Fibroblast of the aortic adventitia (primary cell): ENCODE data around the gene CHMP5. TPM values are rescaled to one million over a fixed set of nuclear protein-coding genes. Genes with fewer than 3 reads are reported as not detected.

Experiments used
- DNase-seq: peaks from one replicate; pipeline ENCODE4 v3.0.0-alpha.2; 2010; ENCODE audit warnings: low read depth
- H3K4me3 ChIP-seq: 2 replicates; pipeline ENCODE4 v1.5.1; 2011; ENCODE audit warnings: low read depth, mild to moderate bottlenecking, control low read depth, low read length, moderate library complexity
- total RNA-seq: library from RNA; depleted of rRNA; stranded (reverse); fragments of >200 nt; gene quantifications from 2 replicates; pipeline ENCODE4 v1.2.3, GENCODE V29; 2012; ENCODE audit warnings: low replicate concordance
- TF ChIP-seq, protein P1 (sequence below): IDR thresholded peaks from 2 replicates; pipeline ENCODE4 v1.5.1; 2011; ENCODE audit warnings: mild to moderate bottlenecking, low read length, control low read depth, inconsistent platforms; ENCODE audit not compliant: insufficient read depth

Gene CHMP5
- total RNA-seq, 1 donor: 87.4 TPM

DNA sequence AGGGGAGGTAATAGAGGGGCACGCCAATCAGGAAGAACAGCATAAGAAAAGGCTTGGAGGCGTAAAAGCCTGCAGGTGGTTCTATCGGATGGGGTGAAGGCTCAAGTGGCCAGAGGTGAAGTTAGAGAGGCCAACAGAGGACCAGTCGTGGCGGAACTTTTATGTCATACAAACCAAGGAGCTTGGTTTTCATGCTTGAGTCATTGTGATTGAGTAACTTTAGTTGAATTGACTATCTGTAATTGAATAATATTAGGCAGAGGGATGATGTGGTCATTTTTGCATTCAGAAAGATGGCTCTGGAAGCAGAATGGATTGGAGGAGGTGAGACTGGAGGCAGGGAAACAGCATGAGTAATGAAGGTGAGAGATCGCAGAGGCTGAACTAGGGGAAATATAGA is 32.0 kb upstream of the CHMP5 start:
- no peak for DNase-seq
- TF ChIP-seq, protein P1, sequence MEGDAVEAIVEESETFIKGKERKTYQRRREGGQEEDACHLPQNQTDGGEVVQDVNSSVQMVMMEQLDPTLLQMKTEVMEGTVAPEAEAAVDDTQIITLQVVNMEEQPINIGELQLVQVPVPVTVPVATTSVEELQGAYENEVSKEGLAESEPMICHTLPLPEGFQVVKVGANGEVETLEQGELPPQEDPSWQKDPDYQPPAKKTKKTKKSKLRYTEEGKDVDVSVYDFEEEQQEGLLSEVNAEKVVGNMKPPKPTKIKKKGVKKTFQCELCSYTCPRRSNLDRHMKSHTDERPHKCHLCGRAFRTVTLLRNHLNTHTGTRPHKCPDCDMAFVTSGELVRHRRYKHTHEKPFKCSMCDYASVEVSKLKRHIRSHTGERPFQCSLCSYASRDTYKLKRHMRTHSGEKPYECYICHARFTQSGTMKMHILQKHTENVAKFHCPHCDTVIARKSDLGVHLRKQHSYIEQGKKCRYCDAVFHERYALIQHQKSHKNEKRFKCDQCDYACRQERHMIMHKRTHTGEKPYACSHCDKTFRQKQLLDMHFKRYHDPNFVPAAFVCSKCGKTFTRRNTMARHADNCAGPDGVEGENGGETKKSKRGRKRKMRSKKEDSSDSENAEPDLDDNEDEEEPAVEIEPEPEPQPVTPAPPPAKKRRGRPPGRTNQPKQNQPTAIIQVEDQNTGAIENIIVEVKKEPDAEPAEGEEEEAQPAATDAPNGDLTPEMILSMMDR: no peak

DNA sequence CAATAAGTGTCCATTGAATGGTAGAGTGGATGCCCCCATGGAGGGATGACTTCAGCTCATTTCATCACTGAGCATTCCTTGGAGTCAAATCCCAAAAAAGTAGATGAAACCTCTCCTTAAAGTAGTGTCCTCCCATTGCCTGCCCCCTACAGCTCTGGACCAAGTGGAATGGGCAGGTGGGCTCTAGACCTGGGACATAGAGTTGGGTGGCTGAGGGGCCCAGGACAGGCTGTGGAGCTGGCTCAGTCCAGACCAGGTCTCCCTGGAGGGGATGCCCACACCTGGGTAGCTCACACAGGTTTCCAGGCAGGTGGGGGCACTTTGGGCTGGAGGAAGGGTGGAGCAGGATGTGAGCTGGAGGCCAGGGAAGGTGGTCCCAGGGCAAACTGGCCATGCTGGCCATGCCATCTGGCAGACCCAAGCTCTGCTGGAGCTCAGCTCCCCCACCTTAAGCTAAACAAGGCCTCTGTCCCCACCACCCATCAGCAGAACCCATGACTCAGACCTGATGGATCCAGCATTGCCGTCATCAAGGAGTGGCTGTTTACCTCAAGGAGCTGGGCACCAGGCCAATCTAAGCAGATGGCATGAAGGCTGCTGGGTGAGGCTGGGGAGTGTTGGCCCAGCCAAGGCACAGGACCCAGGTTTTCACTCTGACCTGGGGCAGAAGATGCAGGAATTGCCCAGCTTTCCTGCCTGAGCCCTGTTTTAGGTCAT is 31.1 kb upstream of the CHMP5 start:
- H3K4me3 ChIP-seq: no peak overlapping the region
- TF ChIP-seq, protein P1: no peak
- DNase-seq: peak; percentile 96

More for the DNA sequence above, 32.0 kb upstream of the CHMP5 start:
- no peak overlapping the region for H3K4me3 ChIP-seq

DNA sequence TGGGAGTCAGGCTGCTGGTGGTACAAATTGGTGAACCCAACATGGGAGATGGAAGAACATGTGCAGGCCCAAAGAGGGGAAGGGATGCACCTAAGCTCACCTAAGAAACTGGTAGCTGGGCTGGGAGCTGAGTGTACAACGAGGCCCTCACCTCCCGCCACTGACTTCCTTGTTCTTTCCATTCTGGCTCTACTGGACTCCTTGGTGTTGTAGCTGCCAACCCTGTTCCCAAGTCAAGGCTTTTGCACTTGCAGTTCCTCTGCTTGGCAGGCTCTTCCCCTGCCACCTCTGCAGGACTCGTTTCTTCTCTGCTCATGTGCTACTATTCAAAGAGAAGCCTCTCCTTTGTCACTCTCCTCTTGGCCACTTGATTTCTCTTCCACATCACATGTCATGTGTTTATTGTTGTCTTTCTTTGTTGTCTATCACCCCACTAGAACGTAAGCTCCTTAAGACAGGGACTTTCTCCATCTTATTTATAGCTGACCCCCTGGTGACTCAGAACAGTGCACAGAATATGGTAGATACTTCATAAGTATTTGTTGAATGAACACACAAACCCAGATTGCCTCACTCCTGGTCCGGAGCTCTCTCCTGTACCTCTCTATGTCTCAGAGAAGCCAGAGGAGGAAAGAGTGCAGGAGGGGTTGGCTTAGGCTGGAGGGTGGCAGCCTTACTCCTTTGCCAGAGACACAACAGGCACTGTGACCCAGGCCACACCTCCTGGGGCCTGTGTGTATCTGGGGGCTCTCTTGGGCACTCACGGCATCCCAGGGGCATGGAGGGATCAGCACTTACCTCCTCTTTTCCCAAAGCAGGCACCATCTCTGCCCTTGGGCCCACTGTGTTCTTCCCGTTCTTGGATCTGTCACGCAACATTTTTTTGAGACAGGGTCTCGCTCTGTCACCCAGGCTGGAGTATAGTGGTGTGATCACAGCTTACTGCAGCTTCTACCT is 30.1 kb upstream of the CHMP5 start:
- DNase-seq: peak; percentile 37

DNA sequence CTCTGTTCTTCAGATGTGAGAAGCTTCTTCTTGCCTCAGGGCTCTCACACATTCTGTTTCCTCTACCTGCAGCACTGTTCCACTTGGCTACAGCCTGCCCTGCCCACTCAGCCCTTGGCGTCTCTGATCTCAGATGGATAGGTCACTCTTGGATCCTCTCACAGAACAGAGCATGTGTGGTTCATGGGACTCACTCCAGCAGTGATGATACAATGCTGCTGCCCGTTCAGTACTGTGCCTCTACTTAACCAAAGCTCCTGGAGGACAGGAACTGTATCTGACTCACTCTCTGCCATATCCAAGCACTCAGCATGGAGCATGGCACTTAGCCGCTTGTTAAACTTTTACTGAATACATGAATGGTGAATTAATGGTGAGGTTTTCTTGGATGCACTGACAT is 28.3 kb upstream of the CHMP5 start:
- TF ChIP-seq, protein P1: no peak
- H3K4me3 ChIP-seq: no peak overlapping the region
- peak; percentile 25 for DNase-seq

More for the DNA sequence above, 30.1 kb upstream of the CHMP5 start:
- no peak overlapping the region for H3K4me3 ChIP-seq
- TF ChIP-seq, protein P1: no peak

DNA sequence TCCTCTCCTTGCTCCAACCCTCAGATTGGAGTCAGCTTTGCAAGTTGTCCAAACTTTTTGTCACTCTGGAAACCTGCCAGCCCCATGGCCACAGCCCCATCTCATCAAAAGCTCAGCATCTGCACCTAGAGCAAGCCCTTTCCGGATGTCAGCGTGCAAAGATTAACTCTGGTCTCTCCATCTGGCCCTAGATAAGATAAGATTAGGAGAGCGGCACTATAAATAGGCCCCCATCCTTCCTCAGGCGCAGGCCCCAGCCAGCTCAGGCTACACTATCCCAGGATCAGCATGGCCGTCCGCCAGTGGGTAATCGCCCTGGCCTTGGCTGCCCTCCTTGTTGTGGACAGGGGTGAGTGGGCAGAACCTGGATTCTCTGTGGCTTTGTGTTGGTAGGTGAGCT is 24.9 kb upstream of the CHMP5 start, which contains the start of gene SPINK4:
SPINK4 (plus strand) TSS at position 247 of the 400 bp plus-strand sequence; CDS start at position 289, 42 bp downstream.
- no peak within 1 kb of the TSS for H3K4me3 ChIP-seq
- TF ChIP-seq, protein P1: no peak
- DNase-seq: peak; percentile 94

DNA sequence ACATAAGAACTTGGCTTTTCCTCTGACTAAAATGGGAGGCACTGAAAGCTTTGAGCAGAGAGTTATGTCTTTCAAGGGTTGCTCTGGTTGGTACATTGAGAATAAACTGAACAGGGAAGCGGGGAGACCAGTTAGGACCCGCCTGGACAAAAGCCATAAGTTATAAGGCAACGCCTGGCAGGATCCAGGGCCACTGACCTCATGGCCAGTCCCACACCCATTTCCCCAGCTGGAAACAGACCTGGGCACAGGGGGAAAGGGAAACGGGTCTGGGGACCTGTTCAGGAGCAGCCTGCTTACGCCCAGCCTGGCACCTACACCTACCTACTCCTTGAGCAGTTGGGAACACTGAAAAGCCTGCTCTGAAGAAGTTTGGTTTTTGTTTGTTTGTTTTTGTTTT is 23.6 kb upstream of the CHMP5 start:
- no peak for DNase-seq
- no peak overlapping the region for H3K4me3 ChIP-seq
- TF ChIP-seq, protein P1: no peak
